ENCODE measurements around the gene ZNF594. TPM values are rescaled to one million over a fixed set of nuclear protein-coding genes. Genes with fewer than 3 reads are reported as not detected.
"Not testable (repeated sequence)": the region's sequence is repeated elsewhere in the genome, so short reads cannot be mapped to it uniquely, and the experiment has no call there.

ZNF594 gene
- total and polyA plus RNA-seq, 3 donors from 2014 or later, result 5.8 to 41.3 (median 31.3) TPM

- intact Hi-C loops (cut with DNase I; ENCODE audit: low total_unique reads); H3K36me3 ChIP-seq (ENCODE audit: low read depth, missing control alignments); H3K27ac ChIP-seq; H3K4me3 ChIP-seq; H3K4me1 ChIP-seq; H3K9me3 ChIP-seq; DNase-seq; H3K27me3 ChIP-seq: not testable (repeated sequence)
- WGBS, 2 donors, result 86 to 93% methylated on average over 5 to 14 of the region's 14 CpGs
Observed at GRCh38 chr17:5136580-5137412, 54.9 kb downstream of the ZNF594 start.

DNA sequence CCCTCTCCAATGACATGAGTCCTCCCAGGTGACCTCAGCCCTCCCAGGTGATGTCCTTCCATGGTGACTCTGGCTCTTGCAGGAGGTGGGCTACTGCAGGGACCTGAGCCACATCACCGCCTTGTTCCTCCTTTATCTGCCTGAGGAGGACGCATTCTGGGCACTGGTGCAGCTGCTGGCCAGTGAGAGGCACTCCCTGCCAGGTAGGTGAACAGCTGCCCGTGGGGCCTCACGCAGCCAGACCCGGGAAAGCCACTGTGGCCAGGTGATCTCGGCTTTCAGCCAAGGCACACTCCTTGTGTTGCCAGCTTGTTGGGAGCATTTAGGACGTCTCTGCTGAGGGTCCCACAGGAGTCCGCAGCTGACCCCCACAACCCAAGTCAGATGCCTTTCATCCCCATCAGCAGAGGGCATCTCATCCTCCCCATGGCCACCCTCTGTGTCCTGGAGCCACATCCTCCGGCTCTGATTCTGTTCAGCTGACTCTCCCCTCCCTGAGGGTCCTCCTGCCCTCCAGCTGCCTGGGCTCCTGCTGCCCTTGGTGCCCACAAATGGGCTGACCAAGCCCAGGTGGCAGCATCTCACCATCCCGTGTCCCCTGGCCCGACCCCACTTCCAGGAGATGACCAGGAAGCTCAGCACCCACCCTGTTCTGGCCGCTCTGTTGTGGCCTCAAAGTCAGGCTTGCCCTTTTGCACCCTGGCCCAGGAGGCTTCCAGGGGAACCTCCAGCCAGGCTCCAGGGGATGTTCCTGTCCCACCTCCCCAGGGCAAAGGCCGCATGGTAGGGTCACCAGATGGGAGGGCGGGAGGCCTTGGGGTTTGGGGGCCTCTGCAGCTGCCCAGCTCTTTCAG is 55.7 kb downstream of the ZNF594 start:
- no peaks in the 10 kb centered on the region for H3K27me3 ChIP-seq
- H3K27ac ChIP-seq, result no peak overlapping the region
- 93 to 94% methylated on average over 10 to 14 of the region's 14 CpGs for WGBS, 2 donors
- H3K36me3 ChIP-seq (ENCODE audit: low read depth, missing control alignments), result no peaks in the 10 kb centered on the region
- DNase-seq, result no peak
- no peaks in the 10 kb centered on the region for H3K9me3 ChIP-seq
- intact Hi-C loops (cut with DNase I; ENCODE audit: low total_unique reads), result no loop called here
- TF ChIP-seq POLR2A (IDR thresholded peaks at IDR 0.05), result no peak
- TF ChIP-seq, protein P1, sequence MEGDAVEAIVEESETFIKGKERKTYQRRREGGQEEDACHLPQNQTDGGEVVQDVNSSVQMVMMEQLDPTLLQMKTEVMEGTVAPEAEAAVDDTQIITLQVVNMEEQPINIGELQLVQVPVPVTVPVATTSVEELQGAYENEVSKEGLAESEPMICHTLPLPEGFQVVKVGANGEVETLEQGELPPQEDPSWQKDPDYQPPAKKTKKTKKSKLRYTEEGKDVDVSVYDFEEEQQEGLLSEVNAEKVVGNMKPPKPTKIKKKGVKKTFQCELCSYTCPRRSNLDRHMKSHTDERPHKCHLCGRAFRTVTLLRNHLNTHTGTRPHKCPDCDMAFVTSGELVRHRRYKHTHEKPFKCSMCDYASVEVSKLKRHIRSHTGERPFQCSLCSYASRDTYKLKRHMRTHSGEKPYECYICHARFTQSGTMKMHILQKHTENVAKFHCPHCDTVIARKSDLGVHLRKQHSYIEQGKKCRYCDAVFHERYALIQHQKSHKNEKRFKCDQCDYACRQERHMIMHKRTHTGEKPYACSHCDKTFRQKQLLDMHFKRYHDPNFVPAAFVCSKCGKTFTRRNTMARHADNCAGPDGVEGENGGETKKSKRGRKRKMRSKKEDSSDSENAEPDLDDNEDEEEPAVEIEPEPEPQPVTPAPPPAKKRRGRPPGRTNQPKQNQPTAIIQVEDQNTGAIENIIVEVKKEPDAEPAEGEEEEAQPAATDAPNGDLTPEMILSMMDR (IDR thresholded peaks at IDR 0.05), result no peak
- no peaks in the 10 kb centered on the region for H3K4me1 ChIP-seq
- H3K4me3 ChIP-seq, result no peak overlapping the region

DNA sequence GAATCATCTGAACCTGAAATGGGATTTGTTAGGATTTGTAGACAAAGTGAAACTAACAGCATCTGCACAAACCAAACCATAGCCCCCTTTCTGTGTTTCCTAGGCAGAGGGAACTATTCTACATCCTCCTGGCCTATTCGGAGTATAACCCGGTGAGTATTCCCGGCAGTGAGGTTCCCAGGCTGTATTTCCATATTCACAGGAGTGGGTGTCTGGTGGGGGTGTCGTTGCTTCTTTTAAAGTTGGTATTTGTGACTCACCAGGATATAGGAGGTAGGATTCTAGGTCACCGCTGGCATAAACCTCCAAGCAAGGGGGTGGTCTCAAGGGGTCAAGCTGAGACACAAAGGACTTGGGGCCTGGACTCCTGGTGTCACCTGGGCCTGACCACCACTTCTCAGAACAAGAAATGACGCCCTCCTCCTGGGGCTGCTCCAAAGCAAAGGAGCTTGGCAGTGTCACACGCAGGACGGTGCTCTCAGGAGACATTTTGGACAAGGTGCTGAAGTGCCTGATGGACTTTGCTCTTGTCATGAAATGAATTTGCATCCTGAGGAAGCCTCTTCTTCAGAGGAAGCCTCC is 56.4 kb downstream of the ZNF594 start:
- H3K4me1 ChIP-seq; H3K9me3 ChIP-seq; H3K36me3 ChIP-seq (ENCODE audit: low read depth, missing control alignments); H3K27ac ChIP-seq; H3K4me3 ChIP-seq; H3K27me3 ChIP-seq; intact Hi-C loops (cut with DNase I; ENCODE audit: low total_unique reads); DNase-seq: not testable (repeated sequence)
- 79 to 87% methylated on average over 8 of the region's 8 CpGs for WGBS, 2 donors

GRCh38 chr17:5134571-5134970 is 57.1 kb downstream of the ZNF594 start:
- H3K4me1 ChIP-seq; intact Hi-C loops (cut with DNase I; ENCODE audit: low total_unique reads); H3K4me3 ChIP-seq; H3K36me3 ChIP-seq (ENCODE audit: low read depth, missing control alignments); DNase-seq; H3K9me3 ChIP-seq; H3K27me3 ChIP-seq; H3K27ac ChIP-seq: not testable (repeated sequence)
- 90% methylated on average over 11 of the region's 11 CpGs for whole genome bisulfite sequencing, 2 donors

- DNase-seq; H3K4me1 ChIP-seq; intact Hi-C loops (cut with DNase I; ENCODE audit: low total_unique reads); H3K27ac ChIP-seq; H3K4me3 ChIP-seq; H3K27me3 ChIP-seq; H3K9me3 ChIP-seq; H3K36me3 ChIP-seq (ENCODE audit: low read depth, missing control alignments): not testable (repeated sequence)
- 88 to 93% methylated on average over 6 to 8 of the region's 8 CpGs for WGBS, 2 donors
Observed at GRCh38 chr17:5133961-5134360, 57.7 kb downstream of the ZNF594 start.

- H3K36me3 ChIP-seq (ENCODE audit: low read depth, missing control alignments), result no peaks in the 10 kb centered on the region
- no peak overlapping the region for H3K4me3 ChIP-seq
- H3K27ac ChIP-seq, result no peak overlapping the region
- intact Hi-C loops (cut with DNase I; ENCODE audit: low total_unique reads), result no loop called here
- TF ChIP-seq, protein P1 (IDR thresholded peaks at IDR 0.05), result no peak
- TF ChIP-seq POLR2A (IDR thresholded peaks at IDR 0.05), result no peak
- WGBS, 2 donors, result 82 to 90% methylated on average over 6 to 8 of the region's 8 CpGs
- no peaks in the 10 kb centered on the region for H3K27me3 ChIP-seq
- DNase-seq, result no peak
- H3K9me3 ChIP-seq, result no peaks in the 10 kb centered on the region
- no peaks in the 10 kb centered on the region for H3K4me1 ChIP-seq
Observed at GRCh38 chr17:5133311-5133710, 58.4 kb downstream of the ZNF594 start.

DNA sequence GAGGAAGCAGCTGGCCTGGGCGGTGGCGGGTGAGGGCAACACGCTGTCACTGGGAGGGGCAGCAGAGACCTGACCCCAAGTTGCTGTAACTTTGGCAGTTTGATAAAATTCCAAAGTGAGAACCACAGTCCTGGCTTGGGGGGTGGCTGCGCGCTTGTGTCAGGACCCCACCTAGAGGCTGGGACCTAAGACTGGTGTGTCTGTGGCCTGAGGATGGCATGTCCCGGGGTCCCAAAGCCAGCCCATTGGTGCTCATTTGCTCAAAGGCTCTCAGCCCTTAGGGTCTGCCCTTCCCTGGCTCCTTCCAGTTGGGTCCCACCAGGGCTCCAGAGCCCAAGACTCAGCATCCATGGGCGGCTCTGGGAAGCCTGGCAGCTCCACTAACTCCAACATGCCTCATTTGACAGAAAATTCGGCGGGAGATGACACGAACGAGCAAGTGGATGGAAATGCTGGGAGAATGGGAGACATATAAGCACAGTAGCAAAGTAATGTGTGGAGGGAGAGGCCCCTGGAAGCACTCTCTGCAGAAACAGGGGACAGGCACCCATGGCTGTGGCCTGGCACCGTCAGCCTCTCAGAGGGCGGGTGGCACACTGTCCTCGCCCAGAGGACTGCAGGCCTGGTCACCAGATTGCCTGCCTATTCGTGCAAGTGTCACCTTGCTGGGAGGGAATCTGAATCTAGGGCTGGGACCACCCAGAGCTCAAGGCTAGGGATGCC is 59.0 kb downstream of the ZNF594 start:
- H3K4me1 ChIP-seq; H3K27me3 ChIP-seq; H3K27ac ChIP-seq; DNase-seq; H3K9me3 ChIP-seq; H3K4me3 ChIP-seq; intact Hi-C loops (cut with DNase I; ENCODE audit: low total_unique reads); H3K36me3 ChIP-seq (ENCODE audit: low read depth, missing control alignments): not testable (repeated sequence)
- 92% methylated on average over 15 of the region's 15 CpGs for WGBS, 2 donors

- intact Hi-C loops (cut with DNase I; ENCODE audit: low total_unique reads); H3K27me3 ChIP-seq; H3K4me3 ChIP-seq; H3K9me3 ChIP-seq; H3K36me3 ChIP-seq (ENCODE audit: low read depth, missing control alignments); DNase-seq; H3K27ac ChIP-seq; H3K4me1 ChIP-seq: not testable (repeated sequence)
- 88 to 92% methylated on average over 12 to 16 of the region's 16 CpGs for WGBS, 2 donors
Observed at GRCh38 chr17:5131799-5132502, 59.7 kb downstream of the ZNF594 start.

All from testis (tissue), 3 donors.